Amygdala (tissue), 56 donors: ENCODE measurements around the gene TIPRL.

Experiments
- DNase-seq, 56 donors: peaks; one replicate each; lab custom pipeline; 2025; lab: John Stamatoyannopoulos, UW

TIPRL gene

DNA sequence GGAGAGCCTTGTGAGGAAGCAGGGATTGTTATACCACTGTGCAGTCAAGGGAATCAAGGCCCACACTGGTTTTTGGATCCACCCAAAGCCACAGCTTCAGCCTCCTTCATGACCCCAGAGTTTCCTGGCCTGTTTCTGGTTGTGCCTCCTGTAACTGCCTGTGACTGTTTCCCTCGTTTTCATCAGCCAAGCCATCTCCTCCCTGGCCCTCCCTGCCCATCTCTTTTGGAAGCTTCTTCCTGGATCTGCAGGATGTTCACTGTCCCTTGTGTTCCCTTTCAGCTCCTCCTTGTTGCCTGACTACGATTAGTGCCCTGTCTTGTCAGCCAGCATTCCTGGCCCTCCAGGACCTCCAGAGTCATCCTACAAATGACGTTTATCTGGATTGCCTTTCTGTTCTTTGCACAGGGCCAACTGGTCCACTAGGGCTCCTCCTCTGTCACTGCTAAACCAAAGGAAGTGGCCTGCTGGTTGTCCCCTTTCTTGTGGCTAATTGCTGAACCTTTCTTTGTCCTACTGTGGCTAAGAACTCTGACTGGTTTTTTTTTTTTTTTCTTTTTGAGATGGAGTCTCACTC is 65.0 kb downstream of the TIPRL start:
- DNase-seq: no peak

DNA sequence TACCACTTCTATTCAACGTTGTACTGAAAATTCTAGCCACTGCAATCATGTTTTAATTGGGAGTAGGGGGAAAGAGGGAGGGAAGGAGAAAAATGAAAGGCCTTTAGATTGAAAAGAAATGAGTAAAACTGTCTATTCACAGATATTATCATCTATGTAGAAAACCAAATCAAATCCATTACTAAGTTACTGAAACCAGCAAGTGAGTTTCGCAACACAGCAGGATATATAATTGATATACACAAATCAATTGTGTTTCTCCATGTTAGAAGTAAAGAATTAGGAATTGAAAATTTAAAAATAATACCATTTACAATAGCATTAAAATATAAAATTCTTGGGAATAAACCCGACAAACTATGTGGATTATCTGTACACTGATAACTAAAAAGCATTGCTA is 66.3 kb downstream of the TIPRL start:
- no peak for DNase-seq

DNA sequence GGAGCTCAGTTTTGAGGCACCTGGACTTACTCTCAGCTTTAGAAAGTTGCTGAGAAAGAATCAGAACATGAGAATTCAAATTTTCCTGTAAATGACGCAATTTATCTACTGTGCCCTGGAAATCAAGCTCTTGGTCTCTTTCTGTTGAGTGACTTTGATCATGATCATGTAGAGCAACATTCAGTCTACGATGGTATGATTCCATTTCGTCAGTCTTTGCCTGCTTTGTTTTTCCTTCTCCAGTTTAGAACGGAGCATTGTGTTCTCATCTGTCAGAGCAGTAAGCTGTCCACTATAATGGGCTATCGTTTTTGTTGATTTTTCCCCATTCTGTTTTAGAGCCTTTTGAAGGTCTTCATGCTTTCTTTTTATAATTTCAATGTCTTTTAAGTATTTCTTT is 67.7 kb downstream of the TIPRL start:
- peak in 1 of 56 donors; percentile 36 for DNase-seq
